Gastrocnemius medialis (tissue), 4 donors: ENCODE measurements around the gene GRK4. TPM values are rescaled to one million over a fixed set of nuclear protein-coding genes. Genes with fewer than 3 reads are reported as not detected.

Experiments used
- ATAC-seq, 2 donors: fragments of 150-250 bp; one replicate each; pipeline ENCODE4 v1.9.1; 2016
- DNase-seq, 2 donors: peaks; one replicate each; pipeline ENCODE4 v3.0.0-alpha.2; 2019
- H3K27ac ChIP-seq, 4 donors: fragments of 200-600 bp; sonication (generic); 1 replicate in 1 of 4; 2 replicates in 3 of 4; pipeline ENCODE4 v1.5.1; 2016 to 2018; ENCODE audit warnings: mild to moderate bottlenecking in 2 of 4, moderate library complexity in 1 of 4
- H3K27me3 ChIP-seq, 3 donors: fragments of 200-600 bp; sonication (generic) in 2 of 3; 1 replicate in 1 of 3; 2 replicates in 2 of 3; pipeline versions ENCODE4 v1.5.1 to v1.6.0; 2016 to 2019; ENCODE audit warnings: mild to moderate bottlenecking in 1 of 3, moderate library complexity in 1 of 3
- H3K36me3 ChIP-seq, 2 donors: fragments of 200-600 bp; sonication (generic) in 1 of 2; one replicate each; pipeline ENCODE4 v1.5.1; 2017 to 2018
- H3K4me1 ChIP-seq, 2 donors: fragments of 200-600 bp; sonication (generic) in 1 of 2; one replicate each; pipeline ENCODE4 v1.5.1; 2016 to 2017; ENCODE audit warnings: mild to moderate bottlenecking in 2 of 2
- H3K4me3 ChIP-seq, 4 donors: fragments of 200-600 bp; sonication (generic) in 3 of 4; 1 replicate in 1 of 4; 2 replicates in 3 of 4; pipeline ENCODE4 v1.5.1; 2016 to 2019; ENCODE audit warnings: mild to moderate bottlenecking in 2 of 4
- H3K9me3 ChIP-seq, 3 donors: fragments of 200-600 bp; sonication (generic) in 2 of 3; 1 replicate in 1 of 3; 2 replicates in 2 of 3; pipeline ENCODE4 v1.5.1; 2016 to 2019
- CTCF ChIP-seq, 5 experiments: fragments of 450-650 bp in 3 of 5; fragments of 200-600 bp in 2 of 5; sonication (generic) in 2 of 5; IDR thresholded peaks in 4 of 5; conservative IDR thresholded peaks in 1 of 5; 1 replicate in 4 of 5; 2 replicates in 1 of 5; pipeline ENCODE4 v1.5.1; 2016 to 2019; ENCODE audit warnings: antibody characterized with exemption in 5 of 5, mild to moderate bottlenecking in 3 of 5, moderate library complexity in 3 of 5
- POLR2A ChIP-seq, 2 donors: fragments of 450-650 bp; IDR thresholded peaks; one replicate each; pipeline ENCODE4 v1.6.1; 2017; ENCODE audit warnings: antibody characterized with exemption in 2 of 2, mild to moderate bottlenecking in 2 of 2, moderate library complexity in 2 of 2
- in situ Hi-C, 4 donors: fragments of 200-750 bp; cut with MboI; loops; one replicate each; pipeline versions ENCODE4 v1.15.0 to v1.8.0; 2017; ENCODE audit warnings: low sequenced_read_pairs in 4 of 4
- intact Hi-C: fragments of 100-400 bp; cut with DNase I; formaldehyde crosslinking; loops from one replicate; pipeline ENCODE4 v1.15.1; 2023; ENCODE audit warnings: low total_unique reads
- total RNA-seq, 4 donors: library from RNA; depleted of rRNA; stranded (reverse); fragments of >200 nt; gene quantifications; one replicate each; pipeline versions ENCODE4 v1.1.0 to v1.2.3, GENCODE V29; 2016

The GRK4 gene
- total RNA-seq, 4 donors from 2014 or later = 2.8 to 5.8 (median 3.7) TPM

GRCh38 chr4:3025881-3026280 is 62.5 kb downstream of the GRK4 start:
- Histone ChIP-seq H3K27ac (no peak overlapping the region), H3K27me3 (no peaks in the 10 kb centered on the region), H3K9me3 (no peaks in the 10 kb centered on the region), H3K36me3 (no peaks in the 10 kb centered on the region), H3K4me1 (no peaks in the 10 kb centered on the region), H3K4me3 (no peak overlapping the region)
- TF ChIP-seq POLR2A (IDR thresholded peaks at IDR 0.05) (no peak), CTCF (IDR thresholded peaks at IDR 0.05 in 4 of 5, conservative IDR thresholded peaks at IDR 0.05 in 1 of 5) (no peak)
- intact Hi-C loops (no loop called here), in situ Hi-C loops (no loop called here)
- ATAC-seq (no peak), DNase-seq (no peak)

- in situ Hi-C loops = no loop called here
Measured at GRCh38 chr4:3026540-3026939, 63.2 kb downstream of the GRK4 start.

GRCh38 chr4:3029464-3029863 is 66.1 kb downstream of the GRK4 start:
- in situ Hi-C loops (no loop called here), intact Hi-C loops (no loop called here)
- Histone ChIP-seq H3K27ac (no peak overlapping the region), H3K27me3 (no peaks in the 10 kb centered on the region), H3K36me3 (no peaks in the 10 kb centered on the region), H3K4me1 (no peaks in the 10 kb centered on the region), H3K9me3 (no peaks in the 10 kb centered on the region), H3K4me3 (no peak overlapping the region)
- ATAC-seq = no peak
- TF ChIP-seq POLR2A (IDR thresholded peaks at IDR 0.05) = no peak
- no peak for TF ChIP-seq CTCF (IDR thresholded peaks at IDR 0.05 in 4 of 5, conservative IDR thresholded peaks at IDR 0.05 in 1 of 5)
- DNase-seq = no peak

More at GRCh38 chr4:3026540-3026939, 63.2 kb downstream of the GRK4 start:
- Histone ChIP-seq H3K9me3 (no peaks in the 10 kb centered on the region), H3K4me3 (no peak overlapping the region), H3K36me3 (no peaks in the 10 kb centered on the region), H3K4me1 (no peaks in the 10 kb centered on the region), H3K27me3 (no peaks in the 10 kb centered on the region), H3K27ac (no peak overlapping the region)
- no peak for DNase-seq
- intact Hi-C loops = no loop called here
- ATAC-seq = no peak
- no peak for TF ChIP-seq CTCF (IDR thresholded peaks at IDR 0.05 in 4 of 5, conservative IDR thresholded peaks at IDR 0.05 in 1 of 5)
- TF ChIP-seq POLR2A (IDR thresholded peaks at IDR 0.05) = no peak

GRCh38 chr4:3030566-3031356 is 67.4 kb downstream of the GRK4 start:
- ATAC-seq = no peak
- intact Hi-C loops (no loop called here), in situ Hi-C loops (no loop called here)
- Histone ChIP-seq H3K27ac (no peak overlapping the region), H3K4me3 (no peak overlapping the region), H3K36me3 (no peaks in the 10 kb centered on the region), H3K4me1 (no peaks in the 10 kb centered on the region), H3K27me3 (no peaks in the 10 kb centered on the region), H3K9me3 (no peaks in the 10 kb centered on the region)
- TF ChIP-seq CTCF (IDR thresholded peaks at IDR 0.05 in 4 of 5, conservative IDR thresholded peaks at IDR 0.05 in 1 of 5) (no peak), POLR2A (IDR thresholded peaks at IDR 0.05) (no peak)
- no peak for DNase-seq
